Measurements from ENCODE around the gene AKT1.
"Not testable (repeated sequence)": the region's sequence is repeated elsewhere in the genome, so short reads cannot be mapped to it uniquely, and the experiment has no call there.

The AKT1 gene

DNA sequence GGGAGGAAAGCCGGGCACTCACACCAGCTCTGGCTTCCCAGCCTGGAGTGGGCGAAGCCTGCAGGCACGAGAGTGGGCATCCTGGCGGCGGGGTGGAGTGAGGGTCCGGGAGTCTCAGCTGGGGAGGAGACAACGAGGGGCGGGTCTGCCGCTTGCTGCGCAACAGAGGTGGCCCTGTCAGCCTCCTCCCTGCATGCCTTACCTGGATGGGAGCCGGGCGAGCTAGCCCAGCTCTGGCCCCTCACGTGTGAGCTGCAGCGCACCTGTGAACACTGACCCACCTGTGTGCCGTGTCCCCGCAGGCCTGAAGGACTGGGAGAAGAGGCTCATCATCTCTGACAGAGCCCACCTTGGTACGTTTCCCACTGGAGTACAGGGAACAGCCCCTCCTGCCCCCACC lies 56.5 kb downstream of the AKT1 start:
- DNase-seq (ENCODE audit: low spot score) = no peak

DNA sequence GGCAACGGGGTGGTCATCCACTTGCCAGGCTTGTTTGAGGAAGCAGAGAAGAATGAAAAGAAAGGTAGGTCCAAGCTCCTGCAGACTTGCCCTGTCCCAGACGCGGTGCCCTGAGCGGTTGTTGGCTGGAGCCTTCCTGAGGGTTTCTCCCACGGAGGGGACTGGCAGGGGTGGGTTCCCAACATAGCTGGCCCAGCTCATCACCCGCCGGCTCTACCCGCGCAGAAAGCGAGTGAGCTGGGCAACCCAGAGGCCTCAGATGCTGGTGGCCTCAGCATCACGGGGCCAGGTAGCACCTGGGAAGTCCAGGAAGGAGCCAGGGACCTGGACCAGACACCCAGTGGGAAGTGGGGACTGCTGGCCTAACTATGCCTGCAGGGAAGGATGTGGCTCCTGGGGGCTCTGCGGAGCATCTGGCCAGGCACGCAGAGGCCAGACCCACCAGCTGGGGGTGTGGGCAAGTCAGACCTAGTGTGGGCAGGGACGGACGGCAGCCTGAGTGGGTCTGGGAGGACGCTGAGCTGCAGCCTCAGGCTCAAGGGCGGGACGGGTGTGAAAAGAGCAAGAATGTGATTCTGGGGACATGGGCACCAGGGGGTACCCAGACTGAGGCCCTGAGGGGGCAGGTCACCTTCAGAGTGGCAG lies 57.1 kb downstream of the AKT1 start:
- DNase-seq (ENCODE audit: low spot score) = no peak

- no peak for DNase-seq (ENCODE audit: low spot score)
Measured at GRCh38 chr14:104735830-104736642, 59.5 kb downstream of the AKT1 start.

- DNase-seq (ENCODE audit: low spot score) = no peak
Measured at GRCh38 chr14:104734991-104735779, 60.4 kb downstream of the AKT1 start.

- no peak for DNase-seq (ENCODE audit: low spot score)
Measured at GRCh38 chr14:104734601-104734990, 61.0 kb downstream of the AKT1 start.

DNA sequence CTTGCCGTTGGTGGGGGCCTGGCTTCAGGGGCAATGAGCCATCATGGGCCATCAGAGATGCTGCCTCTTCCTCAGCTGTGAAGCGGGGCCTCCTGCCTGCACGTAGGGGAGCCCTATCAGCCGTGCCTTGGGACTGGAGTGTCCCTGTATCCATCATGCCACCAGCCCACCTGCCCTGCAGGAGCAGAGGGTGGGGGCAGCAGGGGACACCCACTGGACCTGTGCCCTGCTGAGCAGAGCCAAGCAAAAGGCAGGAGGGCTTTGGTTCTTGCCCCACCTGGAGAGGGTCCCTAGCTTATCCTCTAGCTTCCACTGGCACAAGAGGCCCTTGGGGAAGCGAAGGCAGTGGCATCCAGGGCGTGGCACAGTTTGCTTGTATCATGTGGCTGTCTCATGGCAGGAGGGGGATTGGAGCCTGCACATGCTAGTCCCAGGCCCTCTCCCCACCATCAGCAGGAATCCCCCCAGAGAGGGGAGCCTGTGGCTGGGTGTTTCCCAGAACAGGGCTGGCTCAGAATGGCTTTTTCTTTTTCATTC lies 61.4 kb downstream of the AKT1 start:
- no peak for DNase-seq (ENCODE audit: low spot score)

GRCh38 chr14:104732931-104733681 lies 62.4 kb downstream of the AKT1 start:
- DNase-seq (ENCODE audit: low spot score) = no peak

GRCh38 chr14:104732355-104732804 lies 63.2 kb downstream of the AKT1 start:
- no peak for DNase-seq (ENCODE audit: low spot score)

GRCh38 chr14:104731320-104732294 lies 63.9 kb downstream of the AKT1 start:
- DNase-seq (ENCODE audit: low spot score) = no peak

DNA sequence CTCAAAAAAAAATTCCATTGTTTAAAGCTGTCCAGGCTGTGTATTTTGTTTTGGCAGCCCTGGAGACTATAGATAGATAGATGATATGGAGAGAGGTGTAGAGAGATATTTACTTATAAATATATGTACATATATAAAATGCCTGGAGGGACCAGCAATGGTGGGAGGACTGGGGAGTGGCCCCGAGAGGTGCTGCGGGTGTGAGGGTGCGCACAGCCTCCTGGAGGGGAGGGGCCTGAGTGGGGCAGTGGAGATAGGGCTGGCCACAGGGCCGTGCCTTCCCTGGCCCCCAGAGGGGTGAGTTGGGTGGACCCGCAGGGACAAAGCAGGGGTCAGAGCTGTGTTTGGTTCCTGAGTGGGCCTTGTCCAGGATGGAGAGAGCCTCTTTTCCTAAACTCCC lies 65.1 kb downstream of the AKT1 start:
- DNase-seq (ENCODE audit: low spot score) = no peak

DNA sequence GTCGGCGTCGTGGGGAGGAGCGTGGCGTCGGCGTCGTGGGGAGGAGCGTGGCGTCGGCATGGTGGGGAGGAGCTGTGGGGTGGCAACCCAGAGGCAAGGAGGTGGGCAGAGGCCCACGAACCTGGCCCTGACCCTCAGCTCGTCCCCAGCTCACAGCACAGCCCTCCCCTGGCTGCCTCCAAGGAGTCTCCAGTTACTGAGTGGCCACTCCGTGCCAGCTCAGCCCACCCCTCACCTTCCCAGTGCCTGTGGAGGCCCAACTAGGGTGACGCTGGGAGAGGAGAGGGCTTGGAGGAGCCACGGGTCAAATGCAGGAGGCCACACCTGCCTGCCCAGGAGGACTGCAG lies 65.7 kb downstream of the AKT1 start:
- DNase-seq (ENCODE audit: low spot score) = no peak

GRCh38 chr14:104729176-104729834 lies 66.2 kb downstream of the AKT1 start:
- not testable (repeated sequence) for DNase-seq (ENCODE audit: low spot score)

GRCh38 chr14:104728631-104729030 lies 66.9 kb downstream of the AKT1 start:
- DNase-seq (ENCODE audit: low spot score) = no peak

- DNase-seq (ENCODE audit: low spot score) = no peak
Measured at GRCh38 chr14:104726600-104727451, 68.7 kb downstream of the AKT1 start.

DNA sequence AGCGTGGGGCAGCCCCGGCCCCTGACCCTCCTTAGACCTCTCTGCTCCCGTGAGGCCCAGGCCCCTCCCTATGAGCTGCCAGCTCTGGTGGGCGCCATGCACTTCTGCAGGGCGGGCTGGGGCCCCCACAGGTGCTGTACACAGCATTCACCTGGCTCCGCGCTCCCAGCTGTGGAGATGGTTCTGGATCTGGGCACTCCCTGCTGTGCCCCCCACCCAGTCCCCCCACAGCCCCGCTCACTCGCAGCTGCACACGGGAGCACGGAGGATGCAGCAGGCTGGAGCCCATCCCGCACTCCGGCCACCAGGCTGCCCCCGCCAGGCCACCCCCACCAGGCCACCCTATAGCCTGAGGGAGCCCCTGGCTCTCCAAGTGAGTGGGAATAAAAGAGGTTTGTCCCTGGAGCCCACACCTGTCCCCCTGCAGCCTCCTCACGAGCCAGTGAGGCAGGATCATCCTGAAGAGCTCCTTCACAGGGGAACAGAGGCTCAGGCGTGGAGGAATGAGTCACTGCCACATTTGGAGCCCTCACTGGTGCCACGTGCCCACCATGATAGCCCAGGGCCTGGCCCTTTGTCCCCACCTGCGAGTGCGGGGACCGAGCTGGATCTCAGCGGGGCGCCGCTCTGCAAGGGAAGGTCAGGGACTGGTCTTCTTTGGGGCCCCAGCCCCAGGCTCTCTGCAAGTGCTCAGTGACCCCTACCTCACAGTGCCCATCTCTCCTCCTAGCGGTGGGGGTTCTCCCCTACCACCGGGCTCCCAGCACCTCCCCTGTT lies 69.6 kb downstream of the AKT1 start:
- no peak for DNase-seq (ENCODE audit: low spot score)

DNA sequence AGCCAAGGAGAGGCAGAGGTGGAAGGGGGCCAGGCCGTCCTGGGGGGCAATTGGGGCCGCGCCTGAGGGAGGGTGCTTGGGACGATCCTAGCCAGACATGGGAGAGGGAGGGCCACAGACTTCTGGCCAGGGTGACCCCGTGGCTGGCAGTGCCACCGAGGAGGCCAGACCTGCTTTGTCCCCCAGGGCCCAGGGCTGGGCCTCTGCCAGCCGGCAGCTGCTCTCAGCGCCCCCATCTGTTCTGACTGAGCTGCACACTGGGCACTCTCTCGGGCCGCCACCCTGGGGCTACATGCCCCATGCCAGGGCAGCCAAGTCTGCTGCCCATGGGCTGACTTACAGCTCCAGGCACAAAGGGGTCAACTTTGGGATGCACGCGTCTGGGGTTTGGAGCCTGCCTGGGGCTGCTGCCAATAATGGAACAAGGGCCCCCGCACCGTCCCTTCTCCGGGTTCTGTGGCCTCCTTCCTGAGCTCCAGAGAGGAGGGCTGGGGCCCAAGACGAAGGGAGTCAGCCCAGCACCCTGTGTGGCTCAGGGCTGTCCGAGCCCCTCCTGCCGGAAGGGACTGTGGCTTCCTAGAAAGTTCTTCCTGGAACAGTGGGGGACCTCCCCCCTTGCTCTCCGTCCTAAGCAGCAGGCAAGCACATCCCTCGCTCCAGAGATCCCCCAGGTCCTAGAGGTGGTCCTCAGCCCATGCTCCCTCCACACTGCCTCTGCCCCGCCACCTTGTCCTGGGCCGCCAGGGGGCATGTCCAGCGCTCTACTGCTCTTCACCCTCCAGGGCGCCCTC lies 70.4 kb downstream of the AKT1 start:
- no peak for DNase-seq (ENCODE audit: low spot score)

- DNase-seq (ENCODE audit: low spot score) = no peak
Measured at GRCh38 chr14:104724407-104724980, 71.1 kb downstream of the AKT1 start.

All from activated CD4-positive, alpha-beta T cell treated with anti-CD3 and anti-CD28 coated beads, Interleukin-2, Interleukin-4, amounts not matched to agents 100 ng/mL and 50 ng/mL, durations not matched to agents 16 hours and 8 hours (primary cell).